GM19397 (cell line): ENCODE measurements around the gene B4GALNT1.

Experiments used
- ATAC-seq: cut with Tn5 transposase; IDR thresholded peaks from one replicate; pipeline ENCODE4 v1.9.1; 2021; ENCODE audit warnings: mild to moderate bottlenecking, moderate library complexity; ENCODE audit not compliant: unreplicated experiment

B4GALNT1 gene

GRCh38 chr12:57609781-57610553 is 23.0 kb downstream of the B4GALNT1 start:
- ATAC-seq = no peak

GRCh38 chr12:57609101-57609780 is 23.8 kb downstream of the B4GALNT1 start:
- ATAC-seq = no peak

GRCh38 chr12:57607958-57608663 is 24.9 kb downstream of the B4GALNT1 start:
- ATAC-seq = no peak

GRCh38 chr12:57606821-57607220 is 26.2 kb downstream of the B4GALNT1 start:
- no peak for ATAC-seq

GRCh38 chr12:57606399-57606798 is 26.6 kb downstream of the B4GALNT1 start:
- no peak for ATAC-seq

GRCh38 chr12:57605811-57606311 is 27.1 kb downstream of the B4GALNT1 start:
- ATAC-seq = no peak

- ATAC-seq = peak; percentile 22
These were observed 27.8 kb downstream of the B4GALNT1 start for GRCh38 chr12:57604992-57605810.

- ATAC-seq = peak; percentile 47
These were observed 28.5 kb downstream of the B4GALNT1 start, which contains the start of gene DTX3 for GRCh38 chr12:57604454-57604991. Gene DTX3 (plus strand): TSS chr12:57604824. CDS start chr12:57606518, 1,694 bp downstream.

- no peak for ATAC-seq
These were observed 29.1 kb downstream of the B4GALNT1 start for GRCh38 chr12:57603815-57604453.

- ATAC-seq = no peak
These were observed 29.7 kb downstream of the B4GALNT1 start for GRCh38 chr12:57603324-57603723.

- ATAC-seq = no peak
These were observed 30.5 kb downstream of the B4GALNT1 start for GRCh38 chr12:57602544-57602943.

- ATAC-seq = no peak
These were observed 32.6 kb downstream of the B4GALNT1 start for GRCh38 chr12:57600395-57600794.

- no peak for ATAC-seq
These were observed 39.8 kb downstream of the B4GALNT1 start for GRCh38 chr12:57593187-57593586.

- ATAC-seq = no peak
These were observed 40.3 kb downstream of the B4GALNT1 start for GRCh38 chr12:57592551-57593165.

GRCh38 chr12:57591782-57592325 is 41.1 kb downstream of the B4GALNT1 start:
- ATAC-seq = no peak

GRCh38 chr12:57590864-57591781 is 41.9 kb downstream of the B4GALNT1 start, which contains the start of gene PIP4K2C:
Gene PIP4K2C (plus strand): TSS chr12:57591192. CDS start chr12:57591290, 98 bp downstream.
- ATAC-seq = peak; percentile 97

GRCh38 chr12:57590479-57590863 is 42.5 kb downstream of the B4GALNT1 start:
- ATAC-seq = no peak
